Left hindlimb (tissue), 1 donor: ENCODE results near the gene TANGO2.
A peak's percentile ranks its signal among the peaks of the same experiment; 100 is the strongest.

Experiments used
- DNase-seq: peaks from one replicate; pipeline ENCODE4 v3.0.0-alpha.2; 2018

Gene TANGO2

DNA sequence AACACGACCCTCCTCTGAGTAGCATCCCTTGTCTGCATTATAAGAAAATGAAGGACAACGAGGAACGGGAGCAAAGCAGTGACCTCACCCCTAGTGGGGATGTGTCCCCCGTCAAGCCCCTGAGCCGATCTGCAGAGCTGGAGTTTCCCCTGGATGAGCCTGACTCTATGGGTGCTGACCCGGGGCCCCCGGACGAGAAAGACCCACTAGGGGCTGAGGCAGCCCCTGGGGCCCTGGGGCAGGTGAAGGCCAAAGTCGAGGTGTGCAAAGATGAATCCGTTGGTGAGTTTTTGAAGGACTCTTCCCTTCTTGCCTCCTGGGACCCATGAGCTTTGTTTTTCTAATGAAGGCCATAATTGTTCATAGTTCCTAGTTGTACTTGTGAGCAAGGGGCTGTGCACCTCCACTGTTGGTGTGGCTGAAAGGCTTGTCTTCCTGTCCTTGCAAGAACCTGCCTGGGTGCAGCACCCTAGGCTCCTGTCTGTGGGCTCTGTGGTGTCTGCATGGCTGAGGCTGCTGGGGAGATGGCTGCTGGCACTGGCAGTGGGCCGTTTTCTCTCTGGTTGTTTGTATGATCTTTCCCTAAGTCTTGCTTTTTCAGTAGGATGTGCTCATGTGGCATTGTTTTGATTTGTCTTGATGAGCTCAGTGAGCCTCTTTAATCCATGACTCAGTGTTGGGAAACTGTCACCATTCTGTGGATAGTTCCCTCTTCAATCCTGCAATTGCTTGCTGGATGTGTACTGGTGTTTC is 69.2 kb downstream of the TANGO2 start:
- DNase-seq: no peak

DNA sequence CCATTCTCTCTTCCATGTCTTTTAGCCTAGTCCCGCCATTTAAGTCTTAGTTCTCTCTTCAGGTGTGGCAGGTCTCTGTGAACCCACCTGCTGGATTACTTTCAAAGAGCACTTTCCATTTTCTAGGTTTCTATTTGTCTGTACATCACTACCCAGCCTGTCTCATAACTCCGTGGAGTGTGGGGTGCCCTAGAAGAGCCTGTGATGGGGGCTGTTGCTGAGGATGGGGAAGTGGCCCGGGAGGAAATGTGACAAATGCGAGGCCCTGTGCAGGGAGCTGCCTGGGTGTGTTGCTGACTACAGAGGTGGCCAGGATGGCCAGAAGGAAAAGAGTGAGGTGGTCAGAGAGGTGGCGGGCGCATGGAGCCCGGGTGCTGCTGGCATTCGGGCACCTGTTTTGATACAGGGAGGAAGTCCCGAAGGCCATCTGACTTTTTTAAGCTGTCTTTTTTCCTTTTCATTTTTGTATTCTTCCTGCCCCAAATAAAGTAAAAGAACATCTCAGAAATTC is 69.9 kb downstream of the TANGO2 start:
- no peak for DNase-seq

DNA sequence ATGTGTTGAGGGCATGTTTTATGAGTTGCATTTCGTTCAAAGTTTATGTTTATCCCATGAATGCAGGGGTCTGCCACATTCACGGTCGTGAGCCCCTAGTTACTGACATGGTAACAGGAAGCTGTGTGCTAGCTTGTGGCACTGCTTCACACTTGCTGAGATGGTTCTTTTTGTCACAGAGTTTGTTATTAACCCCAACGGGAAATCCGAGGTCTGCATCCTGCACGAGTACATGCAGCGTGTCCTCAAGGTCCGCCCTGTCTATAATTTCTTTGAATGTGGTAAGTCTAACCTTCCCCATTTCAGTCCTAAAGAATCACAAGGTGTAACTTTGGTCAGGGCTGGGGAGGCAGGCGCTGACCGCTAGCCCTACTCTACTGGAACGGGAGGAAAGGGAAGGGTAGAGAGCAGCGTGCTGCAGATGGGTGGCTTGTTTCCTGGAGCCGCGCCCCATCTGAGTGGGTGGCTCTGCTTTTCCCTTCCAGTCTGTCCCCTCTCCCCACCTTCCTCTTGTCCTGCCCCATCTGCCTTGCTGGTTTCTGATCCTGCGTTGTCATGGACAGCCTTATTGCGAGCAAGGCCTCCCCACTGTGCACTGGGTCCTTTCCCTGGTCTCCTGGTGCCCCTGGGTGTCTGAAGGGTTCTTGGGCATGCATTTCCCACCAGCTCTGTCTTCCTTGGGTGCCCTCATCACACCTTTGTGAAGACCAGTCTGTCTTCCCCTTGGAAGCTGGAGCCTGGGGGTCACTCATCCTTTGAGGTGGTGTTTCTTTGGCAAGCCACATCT is 71.0 kb downstream of the TANGO2 start:
- no peak for DNase-seq

GRCh38 chr22:20092477-20092854 is 71.6 kb downstream of the TANGO2 start:
- no peak for DNase-seq

DNA sequence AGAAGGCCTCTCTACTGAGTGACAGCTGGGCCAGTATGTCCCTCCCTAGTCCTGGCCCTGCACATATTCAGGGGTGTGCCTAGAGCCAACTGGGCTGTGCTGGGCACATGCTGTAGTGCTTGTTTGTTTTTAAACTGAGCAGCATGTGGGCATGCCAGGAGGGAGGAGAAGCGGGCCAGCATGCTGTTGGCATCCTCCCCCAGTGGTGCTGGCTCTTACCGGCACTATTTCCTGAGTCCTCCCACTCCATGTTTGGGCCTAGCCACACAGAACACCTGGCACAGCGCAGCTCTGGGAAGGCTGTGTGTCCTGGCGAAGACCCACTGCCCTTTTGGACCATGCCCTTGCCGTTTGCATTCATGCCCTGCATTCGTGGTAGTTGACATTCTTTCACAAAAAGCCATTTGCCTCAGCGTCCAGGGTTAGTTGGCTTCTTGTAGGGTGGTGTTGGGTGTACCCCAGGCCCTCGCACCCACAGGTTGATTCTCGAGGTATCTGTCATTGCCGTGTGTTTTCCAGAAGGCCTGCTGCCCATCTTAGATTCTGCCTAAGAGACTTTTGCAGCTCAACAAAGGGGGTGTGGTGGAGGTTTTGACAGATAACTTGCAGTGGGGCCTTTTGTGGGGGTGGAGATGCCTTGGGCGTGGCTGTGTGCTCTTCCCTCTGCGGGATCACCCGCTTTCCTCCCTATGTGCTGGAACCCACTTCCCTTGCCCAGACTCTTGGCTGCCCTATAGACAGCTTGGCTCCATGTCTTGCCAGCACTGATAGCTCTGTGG is 72.7 kb downstream of the TANGO2 start:
- DNase-seq: no peak

- no peak for DNase-seq
Observed at GRCh38 chr22:20094197-20094807, 73.4 kb downstream of the TANGO2 start.

- DNase-seq: no peak
Observed at GRCh38 chr22:20095521-20095920, 74.6 kb downstream of the TANGO2 start.

DNA sequence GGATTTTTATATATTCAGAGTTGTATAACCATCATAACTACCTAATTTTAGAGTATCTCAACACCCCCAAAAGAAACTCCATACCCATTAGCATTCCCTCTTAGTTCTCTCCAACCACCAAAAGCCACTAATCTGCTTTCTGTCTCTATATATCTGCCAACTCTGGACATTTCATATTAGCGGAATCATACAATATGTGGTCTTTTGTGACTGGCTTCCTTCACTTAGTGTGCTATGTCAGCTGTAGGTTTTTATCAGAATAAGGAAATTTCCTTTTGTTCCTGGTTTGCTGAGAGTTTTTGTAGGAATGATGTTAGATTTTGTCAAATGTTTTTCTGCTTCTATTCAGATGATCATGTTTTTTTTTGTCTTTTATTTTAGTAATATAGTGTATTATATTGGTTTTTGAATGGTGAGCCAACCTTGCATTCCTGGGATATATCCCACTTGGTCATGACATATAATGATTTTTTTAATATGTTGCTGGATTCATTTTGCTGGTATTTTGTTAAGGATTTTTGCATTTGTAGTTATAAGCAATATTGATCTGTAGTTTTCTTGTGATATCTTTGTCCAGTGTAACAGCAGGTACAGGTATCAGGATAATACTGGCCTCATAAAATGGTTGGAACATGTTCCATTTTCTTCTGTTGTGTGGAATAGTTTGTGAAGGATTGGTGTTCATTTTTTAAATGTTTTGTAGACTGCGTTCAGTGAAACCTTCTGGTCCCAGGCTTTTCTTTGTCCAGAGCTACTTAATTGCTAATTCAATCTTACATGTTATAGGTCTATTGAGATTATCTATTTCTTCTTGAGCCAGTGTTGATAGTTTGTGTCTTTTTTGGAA is 75.9 kb downstream of the TANGO2 start:
- DNase-seq: no peak

- DNase-seq: no peak
Observed at GRCh38 chr22:20099099-20099711, 78.3 kb downstream of the TANGO2 start.

DNA sequence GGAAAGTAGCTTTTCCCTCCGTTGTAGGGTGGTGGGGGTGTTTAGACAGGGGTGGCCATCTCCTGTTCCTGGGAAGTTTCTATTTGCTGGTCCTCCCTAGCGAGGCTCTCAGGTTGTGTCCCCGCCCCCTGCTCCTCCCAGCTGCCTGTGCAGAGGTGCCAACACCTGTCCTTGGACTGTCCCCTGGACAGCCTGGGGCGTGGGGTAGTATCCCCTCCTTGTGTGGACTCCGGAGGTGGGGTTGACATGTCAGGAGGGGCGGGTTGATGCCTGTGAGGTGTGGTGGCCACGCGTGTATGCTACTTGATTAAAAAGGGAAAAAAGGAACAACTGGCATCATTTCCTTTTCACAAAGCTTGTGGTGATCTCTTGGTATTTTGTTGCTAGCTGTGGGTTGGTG is 80.7 kb downstream of the TANGO2 start:
- DNase-seq: peak; percentile 19

DNA sequence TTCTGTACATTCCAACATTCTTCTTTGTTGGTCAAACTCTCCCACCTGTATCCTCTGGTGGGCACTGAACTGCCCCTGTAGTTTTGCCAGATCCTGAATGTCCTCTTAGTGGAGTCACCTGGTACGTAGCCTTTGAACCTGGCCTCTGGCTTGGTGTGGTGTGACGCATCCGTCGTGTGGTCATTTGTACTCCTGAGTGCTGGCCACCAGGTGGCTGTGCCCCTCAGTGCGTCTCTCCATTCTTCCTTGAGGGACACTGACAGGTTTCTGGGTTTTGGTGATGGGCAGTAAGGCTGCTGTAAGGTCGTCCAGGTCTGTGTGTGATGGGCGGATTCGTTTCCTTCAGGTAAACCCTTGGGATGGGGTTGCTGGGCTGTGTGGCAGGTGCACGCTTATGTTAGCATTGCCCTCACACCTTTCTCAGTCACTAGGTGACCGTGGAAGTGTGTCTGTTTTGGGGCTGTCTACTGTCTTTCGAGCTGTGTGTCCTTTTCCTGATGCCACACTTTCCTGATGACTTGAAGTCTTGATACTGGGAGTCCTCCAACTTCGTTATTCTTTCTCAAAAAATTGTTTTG is 81.4 kb downstream of the TANGO2 start:
- DNase-seq: peak; percentile 9

DNA sequence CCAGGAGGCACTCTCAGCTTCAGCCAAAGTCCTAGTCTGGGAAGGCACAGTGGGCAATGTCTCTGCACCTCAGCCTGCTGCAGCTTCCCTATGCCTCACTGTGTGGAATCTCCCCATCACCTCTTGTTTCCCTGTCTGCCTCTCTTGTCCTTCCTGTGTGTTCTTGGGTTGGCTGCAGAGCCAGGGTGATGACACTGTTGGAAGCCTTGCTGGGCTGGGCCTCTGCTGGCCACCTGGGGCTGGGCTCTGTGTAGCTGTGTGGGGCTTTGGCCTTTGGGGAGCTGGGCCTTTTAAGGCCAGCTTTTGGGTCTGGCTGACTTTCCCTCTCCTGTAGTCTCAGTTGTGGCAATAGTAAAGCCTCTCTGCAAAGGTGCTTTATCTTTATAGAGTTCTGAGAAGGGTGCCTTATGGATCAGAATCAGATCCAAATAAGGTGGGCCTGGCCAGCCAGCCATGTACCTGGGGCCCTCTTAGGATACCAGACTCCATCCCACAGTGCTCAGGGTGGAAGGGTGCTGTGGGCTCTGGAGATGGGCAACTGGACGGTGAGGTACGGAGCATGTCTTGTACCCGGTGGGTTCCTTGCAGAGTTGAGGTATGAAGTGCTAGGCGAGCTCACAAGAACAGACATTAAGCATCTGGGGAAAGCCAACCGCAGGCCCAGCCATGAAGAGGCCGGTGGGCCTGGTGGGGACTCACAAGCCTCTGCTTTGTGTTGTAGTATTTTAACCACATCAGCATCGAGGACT is 84.7 kb downstream of the TANGO2 start:
- peak; percentile 13 for DNase-seq

DNA sequence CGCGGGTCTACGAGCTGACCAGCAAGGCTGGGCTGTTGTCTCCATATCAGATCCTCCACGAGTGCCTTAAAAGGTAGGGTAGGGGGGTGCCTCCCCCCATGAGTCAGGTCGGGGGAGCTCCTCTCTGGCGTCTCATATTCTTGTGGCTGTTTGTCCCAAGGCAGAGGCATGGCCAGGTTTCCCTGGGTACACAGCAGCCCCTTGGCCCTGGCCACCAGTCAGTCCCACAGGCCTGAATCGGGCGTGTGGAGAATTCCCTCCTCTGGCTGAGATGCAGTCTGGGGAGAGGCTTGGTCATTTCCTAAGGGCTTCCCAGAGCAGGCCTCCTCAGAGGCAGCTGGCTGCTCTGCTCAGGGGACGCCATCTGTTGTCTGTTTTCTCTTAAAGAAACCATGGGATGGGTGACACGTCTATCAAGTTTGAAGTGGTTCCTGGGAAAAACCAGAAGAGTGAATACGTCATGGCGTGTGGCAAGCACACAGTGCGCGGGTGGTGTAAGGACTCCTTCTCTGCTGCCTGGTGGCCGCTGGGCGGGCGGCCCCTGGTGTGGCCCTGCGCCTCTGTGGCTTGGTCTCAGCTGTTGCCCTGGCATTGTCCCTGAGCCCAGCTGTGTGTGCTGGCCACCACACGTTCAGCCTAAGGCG is 85.4 kb downstream of the TANGO2 start:
- peak; percentile 28 for DNase-seq

DNA sequence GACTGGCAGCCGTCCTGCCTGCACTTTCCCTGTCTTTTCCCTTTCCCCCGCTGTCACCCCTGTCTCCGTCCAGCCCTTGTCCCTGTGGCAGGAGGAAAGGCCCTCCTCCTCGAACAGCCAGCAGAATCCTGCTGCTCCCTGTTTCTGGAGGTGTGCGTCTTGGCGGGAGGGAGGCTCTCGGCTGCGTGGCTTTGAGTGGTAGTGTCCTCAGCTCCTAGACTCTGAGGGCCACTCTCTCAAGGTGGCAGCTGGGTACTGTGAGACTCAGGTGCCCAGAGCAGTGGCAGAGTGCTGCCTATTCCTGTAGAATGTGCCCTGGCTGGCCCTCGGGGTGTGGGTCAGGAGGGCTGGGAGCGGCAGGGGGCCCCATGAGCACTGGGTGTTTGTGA is 85.9 kb downstream of the TANGO2 start:
- DNase-seq: peak; percentile 15

DNA sequence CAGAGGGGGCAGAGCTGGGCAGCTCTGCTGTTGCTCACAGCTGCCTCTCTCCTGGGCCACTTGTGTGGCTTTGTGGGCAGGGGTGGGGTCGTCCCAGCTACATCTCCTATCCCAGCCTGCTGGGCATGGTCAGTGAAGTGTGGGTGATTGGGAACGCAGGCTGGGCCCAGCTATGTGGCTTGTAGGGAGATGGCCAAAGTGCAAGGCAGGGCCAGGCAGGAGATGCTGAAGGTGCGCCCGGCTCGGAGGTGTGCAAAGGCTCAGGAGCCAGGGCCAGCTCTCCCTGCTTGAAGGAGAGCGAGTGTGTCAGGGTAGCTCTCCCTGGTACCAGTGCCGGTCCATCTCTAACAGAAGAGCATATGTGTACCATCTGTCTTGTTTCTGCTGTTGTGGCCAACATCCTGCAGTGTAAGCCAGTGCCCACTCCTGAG is 86.6 kb downstream of the TANGO2 start:
- peak; percentile 26 for DNase-seq

DNA sequence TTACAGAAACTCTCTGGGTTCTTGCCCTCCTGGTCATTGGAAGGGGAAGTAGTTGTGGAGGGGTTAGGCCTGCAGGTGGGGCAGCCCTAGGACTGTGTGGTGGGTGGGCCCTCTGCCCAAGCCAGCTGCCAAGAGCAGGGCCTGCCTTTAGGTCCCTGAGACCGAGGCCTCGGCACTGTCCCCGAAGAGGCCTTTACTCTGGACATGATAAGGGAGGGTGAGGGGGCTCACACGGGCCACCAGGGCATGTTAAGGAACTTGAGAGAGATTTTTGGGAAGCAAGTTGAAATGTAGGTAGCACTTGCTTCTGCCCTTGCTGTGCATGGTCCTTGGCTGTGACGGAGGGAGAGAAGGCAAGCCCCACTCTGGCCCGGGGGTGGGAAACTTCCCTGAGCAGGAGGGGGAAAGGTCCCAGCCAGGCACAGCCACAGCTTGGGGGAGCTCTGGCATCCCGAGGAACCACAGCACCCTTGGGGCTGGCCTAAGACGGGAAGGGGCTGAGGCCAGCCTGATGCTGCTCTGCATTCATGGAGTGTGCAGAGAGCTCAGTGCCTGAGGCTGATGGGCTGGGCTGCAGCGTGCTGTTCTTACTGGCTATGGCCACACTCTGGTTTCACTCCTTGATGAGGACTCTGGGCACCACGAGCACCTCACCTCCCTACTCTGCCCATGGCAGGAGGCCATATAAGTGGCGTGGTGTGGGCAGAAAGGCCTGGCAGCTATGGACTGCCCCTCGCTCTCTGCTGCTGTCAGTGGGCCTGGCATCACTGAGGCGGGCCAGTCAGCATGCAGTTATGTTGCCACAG is 87.2 kb downstream of the TANGO2 start:
- DNase-seq: peak; percentile 19

- peak; percentile 26 for DNase-seq
Observed at GRCh38 chr22:20108757-20109230, 87.9 kb downstream of the TANGO2 start.
